Stimulated activated CD4-positive, alpha-beta T cell treated with anti-CD3 and anti-CD28 coated beads, Interleukin-2, amount 100 ng/mL, for 48 hours (primary cell): ENCODE measurements around the gene CPM.
A peak's percentile ranks its signal among the peaks of the same experiment; 100 is the strongest.

Source experiments
- DNase-seq, 2 donors: peaks; one replicate each; pipeline ENCODE4 v3.0.0-alpha.2; 2020

The CPM gene

DNA sequence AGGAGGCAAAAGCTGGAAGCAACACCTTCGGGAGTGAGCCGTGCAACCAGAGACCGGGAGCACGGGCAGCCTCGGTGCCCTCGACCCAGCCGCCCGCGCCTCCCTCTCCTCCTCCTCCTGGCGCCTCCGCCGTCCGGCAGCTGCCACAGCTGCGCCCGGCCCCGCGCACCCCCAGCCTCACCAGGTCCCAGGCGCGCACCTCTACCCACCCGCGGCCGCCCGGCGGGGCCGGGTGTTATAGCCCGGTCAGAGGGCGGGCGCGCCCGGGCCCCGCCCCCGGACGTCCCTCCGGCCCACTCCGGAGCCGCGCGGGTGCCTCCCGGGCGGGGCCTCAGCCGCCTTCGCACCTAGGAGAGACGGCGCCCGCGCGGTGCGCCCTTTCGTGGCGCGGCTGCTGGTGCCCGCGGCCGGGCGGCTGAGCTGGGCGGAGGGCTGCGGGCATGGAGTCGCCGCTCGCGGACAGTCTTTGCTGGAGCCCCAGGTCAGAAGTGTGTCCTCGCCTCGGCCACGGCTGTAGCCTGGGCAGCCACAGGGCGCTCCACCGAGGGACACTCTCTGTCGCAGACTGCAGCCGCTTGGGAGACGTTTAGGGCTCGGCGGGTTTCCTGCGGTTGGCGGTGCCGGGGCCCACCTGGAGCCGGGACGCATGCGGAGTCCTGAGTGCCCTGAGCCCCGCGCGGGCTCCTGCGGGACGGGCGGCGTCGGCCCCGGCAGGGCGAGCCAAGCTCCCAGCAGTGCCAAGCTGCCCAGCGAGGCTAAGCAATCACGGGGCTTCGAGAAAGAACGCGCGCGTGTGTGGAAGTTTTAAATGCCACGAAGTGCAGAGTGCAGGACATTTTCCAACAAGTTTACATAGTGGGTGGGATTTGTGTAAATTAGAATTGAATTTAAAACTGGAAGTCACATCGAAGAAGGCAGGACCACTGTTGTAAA, at the start of gene CPM:
Gene CPM, minus strand, starts transcription at position 211 of the 933 bp plus-strand sequence. CDS start 334 bp downstream, outside the sequence.
- peak; percentile 63 to 68 for DNase-seq

DNA sequence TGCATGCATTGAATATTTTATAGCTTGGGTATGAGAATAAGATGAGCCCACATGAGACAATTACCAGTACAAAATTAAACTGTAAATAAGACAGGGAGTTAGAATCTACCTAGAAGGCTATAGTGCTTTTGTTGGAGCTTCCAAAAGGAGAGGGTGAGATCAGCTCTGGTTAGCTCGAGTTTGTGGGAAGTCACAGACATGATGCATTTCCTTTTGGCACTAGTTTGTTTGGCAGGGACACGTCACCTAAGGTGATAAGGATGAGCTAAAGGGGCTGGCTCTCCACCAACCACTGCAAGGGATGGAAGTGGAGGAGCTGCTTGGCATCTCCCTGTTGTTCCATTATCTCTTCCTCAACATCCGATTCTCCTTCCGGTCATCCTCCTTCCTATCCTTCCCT, 48.5 kb upstream of the CPM start:
- no peak for DNase-seq

DNA sequence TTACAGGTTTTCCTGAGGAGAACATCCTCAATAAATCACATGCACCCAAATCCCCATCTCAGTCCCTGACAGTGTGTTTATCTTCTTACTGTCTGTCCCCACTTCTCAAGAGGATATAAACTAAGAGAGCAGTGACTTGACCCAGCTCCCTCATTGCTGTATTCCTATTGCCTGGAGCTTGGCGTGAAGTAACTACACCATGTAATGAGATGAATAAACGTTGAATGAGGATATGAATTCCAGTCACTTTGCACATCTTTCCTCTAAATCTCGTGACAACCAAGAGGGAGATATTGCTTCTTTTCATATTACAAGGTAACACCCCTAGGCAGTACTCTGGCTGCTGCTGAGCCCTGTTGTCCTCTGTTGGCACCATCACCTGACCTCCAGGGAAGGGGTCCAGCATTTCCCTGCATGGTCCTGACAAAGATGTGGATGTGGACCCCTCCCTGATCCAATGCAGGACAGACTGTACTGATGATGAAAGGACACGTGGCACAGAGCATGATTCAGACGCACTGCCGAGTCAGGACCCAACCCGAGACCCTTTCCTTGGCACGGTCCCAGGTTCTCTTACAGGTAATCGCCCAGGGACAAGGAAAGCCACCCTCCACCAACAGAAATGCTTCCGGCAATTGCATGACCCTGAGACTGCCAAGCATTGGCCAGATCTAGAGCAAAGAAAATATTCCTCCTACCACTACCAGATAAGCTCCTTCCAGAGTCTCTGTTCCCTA, 47.7 kb upstream of the CPM start:
- DNase-seq, result no peak

DNA sequence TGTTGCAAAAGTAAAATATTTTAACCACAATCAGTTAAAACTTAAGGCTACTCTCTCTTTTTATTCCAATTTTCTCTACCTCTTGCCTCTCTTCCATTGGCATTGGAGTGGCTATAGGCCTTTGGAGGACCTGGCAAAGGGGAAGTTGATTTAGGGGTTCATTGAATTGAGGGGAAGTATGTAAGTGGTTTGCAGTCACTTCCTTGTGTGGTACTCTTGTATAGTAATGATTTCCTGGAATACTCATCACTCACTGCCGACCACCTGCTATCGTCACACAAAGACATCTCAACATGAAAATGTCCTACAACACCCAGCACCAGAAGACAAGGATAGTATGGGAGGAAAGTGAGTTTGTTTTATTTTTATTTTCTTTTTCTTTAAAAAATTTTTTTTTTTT, 45.7 kb upstream of the CPM start:
- no peak for DNase-seq

DNA sequence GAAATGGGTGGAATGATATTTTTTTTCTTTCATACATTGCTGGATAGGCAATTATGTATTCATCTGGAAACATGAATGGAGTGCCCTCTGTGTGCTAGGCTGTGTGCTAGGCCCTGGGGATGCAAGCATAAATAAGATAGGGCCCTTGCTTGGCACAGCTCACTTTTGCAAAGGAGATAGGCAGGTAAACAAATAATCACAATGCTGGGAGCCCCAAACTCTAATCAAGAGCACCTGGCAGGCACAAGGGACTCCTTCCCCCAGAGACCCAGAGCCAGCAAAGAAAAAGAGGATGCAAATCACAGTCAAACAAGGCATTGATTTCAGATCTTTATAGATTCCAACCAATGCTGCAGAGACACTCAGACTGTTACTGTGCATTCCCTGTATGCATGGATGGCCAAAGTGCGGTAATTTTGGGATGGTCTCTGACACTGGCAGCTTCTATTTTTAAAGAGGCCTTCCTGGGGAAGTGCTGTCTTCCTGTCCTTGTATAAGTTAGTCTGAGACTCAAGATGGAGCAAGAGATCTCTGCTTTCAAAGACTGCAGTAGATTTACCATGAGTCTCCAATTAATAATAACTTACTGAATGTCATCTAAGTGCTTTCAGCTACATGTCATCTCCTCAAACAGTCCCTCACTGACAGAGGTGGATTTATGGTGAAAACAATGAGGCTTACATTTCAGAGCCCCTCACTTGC, 45.1 kb upstream of the CPM start:
- DNase-seq, result no peak

DNA sequence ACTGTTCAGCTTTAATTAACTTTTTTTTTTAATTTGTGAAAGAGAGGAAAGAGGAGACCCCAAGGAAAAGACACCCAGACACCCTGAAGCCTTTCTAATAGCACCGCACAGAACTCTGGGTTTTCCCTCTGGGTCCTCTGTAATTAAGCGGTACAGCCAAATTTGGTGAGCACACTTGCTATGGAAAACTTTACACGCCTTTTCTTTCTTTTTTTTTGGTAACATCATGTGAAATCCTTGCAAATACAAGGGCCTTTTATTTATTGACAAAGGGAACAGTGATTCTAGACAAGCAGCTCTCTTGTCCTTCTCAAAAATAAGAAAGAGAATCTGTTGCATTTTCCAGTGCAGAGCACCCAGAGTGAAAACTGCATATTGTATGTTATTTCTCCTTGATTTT, 44.4 kb upstream of the CPM start:
- no peak for DNase-seq

DNA sequence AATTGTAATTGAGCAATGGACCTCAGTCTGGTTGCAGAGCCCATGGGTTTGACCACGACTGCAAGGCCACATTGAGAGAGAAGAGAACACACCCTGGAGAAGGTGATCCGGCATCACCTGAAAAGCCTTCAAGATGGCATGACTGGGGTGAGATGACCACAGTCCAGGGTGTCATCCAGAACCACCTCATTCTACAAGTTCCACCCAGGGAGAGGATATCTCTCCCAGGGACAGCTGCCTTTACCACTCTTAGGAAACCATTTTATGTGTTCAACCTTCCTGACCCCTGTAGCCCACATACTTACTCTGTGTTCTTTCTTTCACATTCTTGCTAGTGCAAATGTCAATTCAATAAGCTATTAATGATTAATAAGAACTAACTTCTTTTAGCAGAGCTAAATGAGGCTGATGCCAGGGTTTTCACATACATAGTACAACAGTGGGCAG, 43.4 kb upstream of the CPM start:
- no peak for DNase-seq

DNA sequence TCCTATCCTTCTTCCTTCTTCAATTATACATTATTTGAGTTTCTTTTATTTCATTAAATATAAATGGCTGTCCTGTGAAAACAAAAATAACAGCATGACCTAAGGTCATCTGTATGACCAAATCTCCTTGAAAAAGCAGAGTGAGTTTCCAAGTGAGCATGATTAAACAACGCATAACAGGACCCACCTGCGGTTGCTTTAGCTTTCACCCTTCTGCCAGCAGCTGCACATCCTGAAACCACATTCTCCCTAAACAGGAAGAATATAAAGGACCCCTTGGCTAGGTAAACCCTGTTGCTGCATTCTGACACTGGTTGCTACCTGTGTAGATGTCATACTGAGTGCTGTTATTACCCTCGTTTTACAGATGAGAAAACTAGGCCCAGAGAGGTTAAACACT, 42.8 kb upstream of the CPM start:
- DNase-seq, result no peak

DNA sequence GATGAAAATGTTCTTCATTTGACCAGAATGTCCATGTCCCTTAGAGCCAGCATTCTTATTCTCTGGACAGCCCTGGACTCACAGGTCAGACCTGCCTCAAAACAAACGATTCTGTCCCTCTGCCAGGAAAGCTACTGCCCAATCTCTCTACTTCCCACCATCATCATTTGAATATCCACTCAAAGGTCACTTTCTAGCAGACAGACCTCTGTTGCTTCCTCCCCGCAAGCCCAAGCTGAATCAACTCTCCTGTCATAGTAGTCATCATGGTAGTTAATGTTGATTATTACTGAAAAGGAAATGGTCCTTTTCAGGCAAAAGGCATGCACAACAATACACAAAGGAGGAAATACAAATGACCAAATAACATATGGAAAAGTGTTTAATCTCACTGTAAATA, 39.6 kb upstream of the CPM start:
- DNase-seq, result no peak

DNA sequence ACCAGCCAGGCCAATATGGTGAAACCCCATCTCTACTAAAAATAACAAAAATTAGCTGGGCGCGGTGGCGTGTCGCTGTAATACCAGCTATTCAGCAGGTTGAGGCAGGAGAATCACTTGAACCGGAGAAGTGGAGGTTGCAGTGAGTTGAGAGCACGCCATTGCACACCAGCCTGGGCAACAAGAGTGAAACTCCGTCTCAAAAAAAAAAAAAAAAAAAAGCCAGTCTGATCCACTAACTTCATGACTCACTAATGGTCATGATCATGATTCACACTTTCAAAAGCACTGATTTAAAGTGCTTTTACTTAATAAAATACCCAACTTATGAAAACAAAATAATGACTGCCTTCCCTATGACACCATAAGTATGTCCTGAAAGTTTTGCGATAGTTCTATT, 38.4 kb upstream of the CPM start:
- DNase-seq, result no peak

DNA sequence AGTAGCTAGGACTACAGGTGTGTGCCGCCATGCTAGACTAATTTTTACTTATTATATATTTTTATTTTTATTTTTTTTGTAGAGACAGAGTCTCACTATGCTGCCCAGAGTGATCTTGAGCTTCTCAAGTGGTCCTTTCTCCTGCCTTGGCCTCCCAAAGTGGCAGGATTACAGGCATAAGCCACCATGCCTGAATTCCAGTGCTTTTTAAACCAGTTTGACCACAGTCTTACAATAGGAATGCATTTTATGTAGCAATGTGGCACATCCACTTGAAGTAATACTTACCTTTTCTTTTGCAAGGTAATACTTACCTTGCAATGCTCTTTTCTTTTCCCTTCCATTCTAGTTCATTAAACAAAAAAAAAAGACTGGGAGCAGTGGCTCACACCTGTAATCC, 38.0 kb upstream of the CPM start:
- DNase-seq, result no peak

DNA sequence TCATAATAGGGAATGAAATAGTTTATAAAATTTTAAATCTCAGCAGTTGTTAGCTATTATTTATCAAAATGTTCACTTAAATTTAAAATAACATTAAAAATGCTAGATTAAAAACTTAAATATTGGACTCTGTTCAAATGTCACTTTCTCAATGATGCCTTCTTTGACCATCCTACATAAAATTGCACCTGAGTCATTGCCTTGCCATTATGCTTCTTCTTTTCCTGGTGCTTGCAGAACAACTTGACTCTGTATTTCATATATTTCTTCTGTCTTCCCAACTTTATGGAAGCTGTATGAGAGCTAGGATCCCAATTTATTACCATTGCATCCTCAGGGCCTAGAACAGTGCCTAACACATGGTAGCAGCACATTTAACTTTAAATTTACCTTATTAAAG, 37.3 kb upstream of the CPM start:
- no peak for DNase-seq

DNA sequence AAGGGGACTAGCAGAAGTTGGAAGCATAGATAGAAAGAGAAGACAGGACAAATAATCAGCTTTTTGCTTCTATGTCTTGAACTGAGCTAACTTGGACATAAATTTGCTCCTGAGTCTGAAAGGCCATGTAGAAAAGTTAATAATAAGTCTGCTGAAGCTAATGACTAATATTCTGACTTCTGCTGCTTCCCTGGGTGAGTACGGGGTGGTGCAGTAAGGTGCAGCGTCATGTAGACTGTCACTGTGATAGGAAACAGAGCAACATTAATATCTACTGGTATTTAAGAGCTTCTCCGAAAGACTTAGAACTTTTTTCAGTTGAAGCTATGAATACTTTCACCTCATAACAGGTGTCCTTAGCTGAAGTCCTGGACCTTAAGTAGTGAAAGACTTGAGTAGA, 34.1 kb upstream of the CPM start:
- DNase-seq, result no peak

DNA sequence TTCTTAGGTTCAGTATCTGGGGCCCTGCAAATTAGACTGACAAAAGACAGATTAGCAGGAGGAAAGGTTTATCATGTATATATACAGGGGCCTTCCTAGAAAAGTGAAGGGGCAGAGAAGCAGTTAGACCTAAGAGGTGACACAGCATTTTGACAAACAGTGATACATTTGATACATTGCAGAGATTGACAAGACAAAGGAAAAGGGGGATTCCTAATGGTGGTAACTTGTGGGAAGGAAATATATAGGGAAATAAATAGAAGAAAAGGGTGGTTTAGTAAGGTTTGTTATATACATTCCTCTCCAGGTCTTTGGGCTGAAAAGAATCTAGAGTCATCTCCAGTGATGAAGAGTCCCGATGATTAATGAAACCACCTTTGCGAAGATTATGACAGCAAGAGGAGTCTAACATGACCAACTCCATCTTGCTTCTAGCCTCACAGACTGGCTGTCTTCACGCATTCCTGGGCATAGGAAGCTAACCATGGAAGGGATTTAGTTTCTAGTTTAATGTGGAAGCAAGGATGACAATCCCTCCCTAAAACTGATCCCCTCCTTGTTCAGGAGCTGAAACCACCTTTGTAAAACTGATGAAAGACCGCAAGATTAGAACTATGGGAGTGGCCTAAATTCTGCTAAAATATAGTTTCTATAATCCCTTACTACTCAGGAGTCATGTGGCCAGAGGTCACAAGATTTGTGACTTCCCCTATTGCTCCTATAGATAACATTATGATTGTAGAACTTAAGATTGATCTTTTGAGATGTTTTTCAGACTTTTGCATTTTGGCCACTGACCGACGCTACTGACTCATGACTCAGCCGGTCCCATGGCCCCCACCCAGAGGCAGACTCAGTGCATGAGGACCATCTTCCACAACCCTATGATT, 31.1 kb upstream of the CPM start:
- no peak for DNase-seq

DNA sequence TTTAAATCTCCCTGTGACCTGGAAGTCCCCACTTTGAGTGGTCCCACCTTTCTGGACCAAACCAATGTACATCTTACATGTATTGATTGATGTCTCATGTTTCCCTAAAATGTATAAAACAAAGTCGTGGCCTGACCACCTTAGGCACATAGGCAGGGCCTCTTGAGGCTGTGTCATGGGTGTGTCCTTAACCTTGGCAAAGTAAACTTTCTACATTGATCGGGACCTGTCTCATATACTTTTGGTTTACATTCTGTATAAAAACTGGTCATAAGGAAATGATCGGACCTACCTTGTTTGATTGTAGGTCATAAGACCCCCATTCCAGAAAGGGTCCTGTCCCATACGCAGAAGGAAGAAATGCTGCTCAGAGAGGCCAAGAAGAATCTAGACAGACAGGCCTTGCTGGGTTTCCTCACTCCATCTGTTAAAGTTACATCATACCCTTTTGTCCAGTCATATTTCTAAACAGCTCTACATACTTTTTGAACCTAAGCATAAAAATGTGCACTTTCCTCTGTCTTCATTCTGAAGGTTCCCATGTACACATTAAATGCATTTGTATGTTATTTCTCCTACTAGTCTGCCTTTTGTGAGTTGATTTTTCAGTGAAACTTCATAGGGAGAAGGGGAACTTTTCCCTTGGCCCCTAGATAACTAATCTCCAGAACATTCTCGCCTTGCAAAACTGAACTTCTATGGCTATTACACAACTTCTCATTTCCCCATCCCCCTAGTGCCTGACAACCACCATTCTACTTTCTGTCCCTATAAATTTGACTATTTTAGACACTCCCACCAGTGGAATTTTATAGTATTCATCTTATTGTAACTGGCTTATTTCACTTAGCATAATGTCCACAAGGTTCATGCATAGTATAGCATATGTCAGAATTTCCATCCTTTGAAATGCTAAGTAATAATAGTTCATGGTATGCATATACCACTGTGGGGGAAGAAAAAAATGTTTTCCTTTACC, 30.2 kb upstream of the CPM start:
- no peak for DNase-seq

DNA sequence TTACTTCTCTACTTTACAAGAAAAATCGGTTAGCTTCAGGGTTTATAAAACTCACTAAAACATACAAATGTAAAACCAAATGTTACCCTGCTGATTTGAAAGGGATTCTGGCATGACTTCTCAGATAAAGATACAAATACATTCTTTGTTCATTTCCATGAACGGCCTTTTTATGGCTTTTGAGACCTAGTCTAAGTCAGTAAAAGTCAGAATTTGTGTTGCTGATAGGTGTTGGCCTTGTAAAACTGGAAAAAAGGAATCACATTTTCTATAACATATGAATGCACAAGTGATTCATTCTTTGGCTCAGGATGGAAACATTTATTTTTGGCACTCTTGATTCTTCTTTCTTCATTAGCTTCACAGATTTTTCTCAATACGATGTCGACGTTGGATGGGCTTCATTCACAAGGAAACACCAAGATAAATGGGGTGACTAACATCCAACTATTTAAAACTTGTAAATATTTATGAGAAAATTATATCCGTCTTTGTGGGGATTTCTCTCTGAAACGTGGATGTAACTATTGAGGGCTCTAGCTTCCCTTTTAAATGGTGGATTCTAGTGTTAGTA, 27.0 kb upstream of the CPM start:
- DNase-seq, result no peak

DNA sequence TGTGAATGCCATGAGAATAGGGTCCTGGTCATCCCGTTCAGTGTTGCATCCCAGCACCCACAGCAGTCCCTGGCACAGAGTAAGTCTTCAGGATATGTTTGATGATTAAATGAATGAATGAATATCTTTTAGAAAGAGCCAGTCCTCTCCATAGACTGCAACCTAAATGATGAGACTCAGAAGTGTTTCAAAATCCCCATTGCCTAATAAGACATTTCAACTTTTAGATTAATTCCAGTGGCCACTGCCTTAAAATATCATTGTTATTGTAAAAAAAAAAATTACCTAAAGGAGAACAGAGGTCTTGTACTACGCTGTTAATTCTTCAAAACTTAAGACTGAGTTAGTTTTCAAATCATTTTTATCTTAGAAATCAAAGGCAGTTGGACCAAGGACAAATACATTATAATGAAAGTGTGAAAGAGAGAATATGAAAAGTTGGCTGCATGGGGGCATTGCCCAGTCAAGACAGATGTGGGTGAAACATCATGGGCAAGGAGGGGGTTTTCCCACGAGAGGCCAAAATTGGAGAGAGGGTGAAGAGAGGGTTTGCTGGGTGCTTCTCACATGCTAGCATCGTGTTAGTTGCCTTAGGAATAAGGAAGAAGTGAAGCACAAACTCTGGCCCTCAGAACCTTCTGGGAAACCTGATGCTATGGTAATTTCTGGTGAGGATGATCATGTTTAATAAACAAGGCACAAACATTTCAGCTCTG, 26.3 kb upstream of the CPM start:
- DNase-seq, result no peak

DNA sequence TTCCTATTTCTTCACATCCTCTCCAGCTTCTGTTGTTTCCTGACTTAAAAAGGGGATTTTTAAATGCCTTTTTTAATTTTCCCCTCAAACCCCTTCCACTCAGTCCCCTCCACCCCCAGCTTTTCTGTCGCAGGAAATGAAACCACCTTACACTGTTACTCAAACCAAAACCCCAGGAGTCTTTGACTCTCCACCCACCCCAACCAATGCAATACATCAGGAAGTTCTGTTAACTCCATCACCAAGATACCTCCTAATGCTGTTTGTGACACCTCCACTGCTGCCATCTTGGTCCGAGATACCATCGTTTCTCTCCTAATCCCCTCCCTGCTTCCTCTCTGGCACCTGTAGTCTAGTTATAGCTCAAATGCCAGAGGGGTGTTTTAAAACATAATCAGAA, 25.4 kb upstream of the CPM start:
- peak; percentile 19 to 22 for DNase-seq

DNA sequence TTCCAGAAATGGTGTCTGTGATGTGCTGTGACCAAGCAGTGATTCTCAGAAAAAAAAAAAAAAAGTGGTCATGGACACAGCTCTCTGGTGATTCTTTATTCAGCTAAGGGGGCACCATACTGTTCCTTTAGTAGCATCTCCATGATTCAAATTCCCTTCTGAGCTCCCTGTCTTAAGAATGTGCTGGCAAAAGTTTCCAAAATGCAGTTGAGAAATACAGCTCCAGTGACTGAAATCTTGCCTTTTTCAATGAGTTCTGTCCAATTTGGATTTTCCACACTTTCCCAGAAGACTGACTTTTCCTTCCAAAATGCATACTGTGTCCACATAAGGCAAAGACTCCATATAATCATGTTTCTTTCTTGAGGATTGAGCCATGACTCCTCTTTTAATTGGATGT, 24.3 kb upstream of the CPM start:
- DNase-seq, result no peak

DNA sequence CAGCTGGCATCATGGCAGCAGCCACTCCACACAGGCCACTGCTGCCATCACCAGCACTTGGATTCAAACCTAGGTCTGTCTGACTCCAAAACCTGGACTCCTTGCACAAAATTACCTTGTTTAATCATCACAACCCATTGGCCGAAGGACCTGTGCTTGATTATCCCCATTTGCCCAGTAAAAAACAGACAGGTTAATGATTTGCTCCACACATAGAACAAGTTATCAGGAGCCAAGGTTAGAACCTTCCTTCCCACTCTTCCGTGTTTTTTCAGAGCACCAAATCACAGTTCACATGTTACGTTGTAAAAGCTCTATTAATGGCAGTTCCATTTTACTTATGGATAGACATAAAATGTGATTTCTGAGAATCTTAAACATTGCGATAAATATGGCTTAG, 23.5 kb upstream of the CPM start:
- no peak for DNase-seq
